ENCODE data around the gene CYTH1. TPM values are rescaled to one million over a fixed set of nuclear protein-coding genes. Genes with fewer than 3 reads are reported as not detected.

The CYTH1 gene
- polyA plus RNA-seq (2012; rRNA removed), result 23.8 and 24.8 TPM in 2 replicates
- polyA plus RNA-seq (2012; cell fraction: cytosol; rRNA removed), result 16.9 and 20.7 TPM in 2 replicates
- 77.4 and 80.9 TPM in 2 replicates for polyA plus RNA-seq (2012; cell fraction: nucleus; rRNA removed)

- WGBS (ENCODE audit: low lambda C conversion rate), result 1% methylated on average over 14 of the region's 64 CpGs
- Histone ChIP-seq H3K27me3 (ENCODE audit: insufficient read depth) (no peaks in the 10 kb centered on the region), H3K27ac (ENCODE audit: low read depth in 2 of 2, low read length in 1 of 2) (peak within 1 kb of the TSS; percentile 76 to 87), H4K20me1 (ENCODE audit: insufficient read depth) (peaks cover 10% of the 10 kb centered on the region), H3K4me3 (ENCODE audit: low read depth in 2 of 2, low read length in 1 of 2) (peak within 1 kb of the TSS; percentile 63 to 91), H3K4me1 (ENCODE audit: control insufficient read depth in 1 of 2, insufficient read depth in 2 of 2, low read depth in 1 of 2, low read length in 1 of 2) (peaks cover 0 to 3% of the 10 kb centered on the region in 2 experiments; a peak in 1 of 4 replicates), H3F3A (replicated peaks; ENCODE audit: insufficient read depth) (peaks cover 17% of the 10 kb centered on the region), H3K9me2 (no peaks in the 10 kb centered on the region), H3K4me2 (peak within 1 kb of the TSS; percentile 90), H3K79me2 (ENCODE audit: insufficient read depth) (peaks cover 50% of the 10 kb centered on the region), H2AFZ (ENCODE audit: low read depth) (peak within 1 kb of the TSS; percentile 85), H3K9ac (peak within 1 kb of the TSS; percentile 86), H3K9me3 (no peaks in the 10 kb centered on the region), H3K36me3 (replicated peaks in 1 of 2; ENCODE audit: control insufficient read depth in 1 of 2, insufficient read depth in 2 of 2, low read length in 1 of 2) (no peaks in the 10 kb centered on the region)
- TF ChIP-seq CHD2 (IDR thresholded peaks at IDR 0.05; ENCODE audit: low read length, partially characterized antibody), result peak; percentile 25
- no peak for TF ChIP-seq TAF1 (IDR thresholded peaks at IDR 0.05; ENCODE audit: borderline replicate concordance, low read depth, low read length)
- TF ChIP-seq RXRA (IDR thresholded peaks at IDR 0.05; ENCODE audit: borderline replicate concordance, low read depth), result no peak
- TF ChIP-seq POLR2AphosphoS5 (IDR thresholded peaks at IDR 0.05; ENCODE audit: low read depth, low read length), result no peak
- TF ChIP-seq FOSL2 (IDR thresholded peaks at IDR 0.05; ENCODE audit: borderline replicate concordance, low read depth), result no peak
- POLR2A ChIA-PET, result interaction anchor here (0.9 to 1.8 kb wide), 2 partner anchors 59 to 519 kb away, joined by 3 to 11 read pairs; no protein-coding TSS in a partner anchor
- DNase-seq, result no peak
- CTCF ChIA-PET, result interaction anchor here (1.0 to 1.4 kb wide), 5 partner anchors 13 to 421 kb away, joined by 3 to 7 read pairs (median 3); no protein-coding TSS in a partner anchor
Observed at GRCh38 chr17:78781893-78782304, at the start of gene CYTH1. CYTH1 (minus strand) TSS chr17:78782273; CDS start chr17:78782223, 50 bp downstream.

- Histone ChIP-seq H3F3A (replicated peaks; ENCODE audit: insufficient read depth) (peaks cover 9% of the 10 kb centered on the region), H3K4me2 (no peak overlapping the region), H2AFZ (ENCODE audit: low read depth) (no peak overlapping the region), H3K9me2 (no peaks in the 10 kb centered on the region), H4K20me1 (ENCODE audit: insufficient read depth) (peaks cover 31% of the 10 kb centered on the region), H3K9me3 (no peaks in the 10 kb centered on the region), H3K27me3 (ENCODE audit: insufficient read depth) (no peaks in the 10 kb centered on the region), H3K79me2 (ENCODE audit: insufficient read depth) (peaks cover 81% of the 10 kb centered on the region), H3K36me3 (replicated peaks in 1 of 2; ENCODE audit: control insufficient read depth in 1 of 2, insufficient read depth in 2 of 2, low read length in 1 of 2) (peaks cover 70 to 74% of the 10 kb centered on the region in 2 experiments), H3K4me1 (ENCODE audit: control insufficient read depth in 1 of 2, insufficient read depth in 2 of 2, low read depth in 1 of 2, low read length in 1 of 2) (no peaks in the 10 kb centered on the region), H3K9ac (no peak overlapping the region), H3K4me3 (ENCODE audit: low read depth in 2 of 2, low read length in 1 of 2) (no peak overlapping the region), H3K27ac (ENCODE audit: low read depth in 2 of 2, low read length in 1 of 2) (no peak overlapping the region)
- POLR2A ChIA-PET, result no interaction called here
- 98% methylated on average over 6 of the region's 6 CpGs for WGBS (ENCODE audit: low lambda C conversion rate)
- DNase-seq, result no peak
- CTCF ChIA-PET, result interaction anchor here (1.3 to 2.1 kb wide), 2 partner anchors 30 to 37 kb away, joined by 3 to 4 read pairs; no protein-coding TSS in a partner anchor
- no peak for TF ChIP-seq YY1 (IDR thresholded peaks at IDR 0.05; ENCODE audit: low read depth)
- no peak for TF ChIP-seq CHD2 (IDR thresholded peaks at IDR 0.05; ENCODE audit: low read length, partially characterized antibody)
- no peak for TF ChIP-seq RXRA (IDR thresholded peaks at IDR 0.05; ENCODE audit: borderline replicate concordance, low read depth)
- TF ChIP-seq GABPA (IDR thresholded peaks at IDR 0.05; ENCODE audit: low read depth), result no peak
- no peak for TF ChIP-seq JUND (IDR thresholded peaks at IDR 0.05)
- TF ChIP-seq FOXM1 (IDR thresholded peaks at IDR 0.05; ENCODE audit: low read depth), result no peak
- TF ChIP-seq CTCF (IDR thresholded peaks at IDR 0.05), result no peak
- no peak for TF ChIP-seq NRF1 (IDR thresholded peaks at IDR 0.05; ENCODE audit: low read depth, low read length)
- TF ChIP-seq TEAD4 (IDR thresholded peaks at IDR 0.05; ENCODE audit: borderline replicate concordance, insufficient read depth), result no peak
- TF ChIP-seq IRF3 (IDR thresholded peaks at IDR 0.05; ENCODE audit: low read depth, low read length), result no peak
- TF ChIP-seq TAF1 (IDR thresholded peaks at IDR 0.05; ENCODE audit: borderline replicate concordance, low read depth, low read length), result no peak
- no peak for TF ChIP-seq ELF1 (IDR thresholded peaks at IDR 0.05)
Observed at GRCh38 chr17:78829477-78829876, 47.4 kb upstream of the CYTH1 start.
